Measurements from ENCODE around the gene TIA1.

DNA sequence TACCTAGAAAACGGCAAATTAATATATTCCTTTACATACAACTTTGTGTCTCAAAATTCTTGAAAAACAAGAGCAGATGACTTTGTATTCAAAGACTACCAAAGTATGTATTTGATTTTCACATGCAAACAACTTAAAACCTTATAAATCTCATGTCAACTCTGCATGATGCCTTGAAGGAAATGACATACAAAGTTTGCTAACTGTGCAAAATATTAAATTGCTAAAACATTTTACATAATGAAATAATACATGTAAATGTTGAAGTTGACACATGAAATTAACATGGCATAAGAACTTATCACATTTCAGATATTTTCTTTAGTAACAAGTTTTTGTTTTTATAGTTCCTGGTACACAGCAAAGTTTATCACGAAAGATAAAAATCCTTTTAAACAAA, 36.8 kb downstream of the TIA1 start:
- TF ChIP-seq, protein P1, sequence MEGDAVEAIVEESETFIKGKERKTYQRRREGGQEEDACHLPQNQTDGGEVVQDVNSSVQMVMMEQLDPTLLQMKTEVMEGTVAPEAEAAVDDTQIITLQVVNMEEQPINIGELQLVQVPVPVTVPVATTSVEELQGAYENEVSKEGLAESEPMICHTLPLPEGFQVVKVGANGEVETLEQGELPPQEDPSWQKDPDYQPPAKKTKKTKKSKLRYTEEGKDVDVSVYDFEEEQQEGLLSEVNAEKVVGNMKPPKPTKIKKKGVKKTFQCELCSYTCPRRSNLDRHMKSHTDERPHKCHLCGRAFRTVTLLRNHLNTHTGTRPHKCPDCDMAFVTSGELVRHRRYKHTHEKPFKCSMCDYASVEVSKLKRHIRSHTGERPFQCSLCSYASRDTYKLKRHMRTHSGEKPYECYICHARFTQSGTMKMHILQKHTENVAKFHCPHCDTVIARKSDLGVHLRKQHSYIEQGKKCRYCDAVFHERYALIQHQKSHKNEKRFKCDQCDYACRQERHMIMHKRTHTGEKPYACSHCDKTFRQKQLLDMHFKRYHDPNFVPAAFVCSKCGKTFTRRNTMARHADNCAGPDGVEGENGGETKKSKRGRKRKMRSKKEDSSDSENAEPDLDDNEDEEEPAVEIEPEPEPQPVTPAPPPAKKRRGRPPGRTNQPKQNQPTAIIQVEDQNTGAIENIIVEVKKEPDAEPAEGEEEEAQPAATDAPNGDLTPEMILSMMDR (IDR thresholded peaks at IDR 0.05) = no peak
- TF ChIP-seq POLR2A (IDR thresholded peaks at IDR 0.05) = no peak
